GM12892 (cell line): ENCODE measurements around the gene PDLIM7.

Experiments used
- POLR2A ChIP-seq: IDR thresholded peaks from 2 replicates; pipeline ENCODE4 v1.6.1; 2011; ENCODE audit warnings: low read depth, low read length, control low read depth
- POLR2AphosphoS5 ChIP-seq: IDR thresholded peaks from 2 replicates; pipeline ENCODE4 v1.6.1; 2011; ENCODE audit warnings: low read depth, low read length, control low read depth

- TF ChIP-seq POLR2A (no peak), POLR2AphosphoS5 (no peak)
Measured at GRCh38 chr5:177538876-177539275, 41.5 kb upstream of the PDLIM7 start.
